Measurements from ENCODE around the gene PTPRQ.
"Not testable (repeated sequence)": the region's sequence is repeated elsewhere in the genome, so short reads cannot be mapped to it uniquely, and the experiment has no call there.

DNA sequence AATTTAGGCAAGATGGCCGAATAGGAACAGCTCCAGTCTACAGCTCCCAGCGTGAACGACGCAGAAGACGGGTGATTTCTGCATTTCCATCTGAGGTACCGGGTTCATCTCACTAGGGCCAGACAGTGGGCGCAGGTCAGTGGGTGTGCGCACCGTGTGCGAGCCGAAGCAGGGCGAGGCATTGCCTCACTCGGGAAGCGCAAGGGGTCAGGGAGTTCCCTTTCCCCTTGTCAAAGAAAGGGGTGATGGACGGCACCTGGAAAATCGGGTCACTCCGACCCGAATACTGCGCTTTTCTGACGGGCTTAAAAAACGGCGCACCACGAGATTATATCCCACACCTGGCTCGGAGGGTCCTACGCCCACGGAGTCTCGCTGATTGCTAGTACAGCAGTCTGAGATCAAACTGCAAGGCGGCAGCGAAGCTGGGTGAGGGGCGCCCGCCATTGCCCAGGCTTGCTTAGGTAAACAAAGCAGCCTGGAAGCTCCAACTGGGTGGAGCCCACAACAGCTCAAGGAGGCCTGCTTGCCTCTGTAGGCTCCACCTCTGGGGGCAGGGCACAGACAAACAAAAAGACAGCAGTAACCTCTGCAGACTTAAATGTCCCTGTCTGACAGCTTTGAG, 33.6 kb downstream of the PTPRQ start:
- TF ChIP-seq, protein P1, sequence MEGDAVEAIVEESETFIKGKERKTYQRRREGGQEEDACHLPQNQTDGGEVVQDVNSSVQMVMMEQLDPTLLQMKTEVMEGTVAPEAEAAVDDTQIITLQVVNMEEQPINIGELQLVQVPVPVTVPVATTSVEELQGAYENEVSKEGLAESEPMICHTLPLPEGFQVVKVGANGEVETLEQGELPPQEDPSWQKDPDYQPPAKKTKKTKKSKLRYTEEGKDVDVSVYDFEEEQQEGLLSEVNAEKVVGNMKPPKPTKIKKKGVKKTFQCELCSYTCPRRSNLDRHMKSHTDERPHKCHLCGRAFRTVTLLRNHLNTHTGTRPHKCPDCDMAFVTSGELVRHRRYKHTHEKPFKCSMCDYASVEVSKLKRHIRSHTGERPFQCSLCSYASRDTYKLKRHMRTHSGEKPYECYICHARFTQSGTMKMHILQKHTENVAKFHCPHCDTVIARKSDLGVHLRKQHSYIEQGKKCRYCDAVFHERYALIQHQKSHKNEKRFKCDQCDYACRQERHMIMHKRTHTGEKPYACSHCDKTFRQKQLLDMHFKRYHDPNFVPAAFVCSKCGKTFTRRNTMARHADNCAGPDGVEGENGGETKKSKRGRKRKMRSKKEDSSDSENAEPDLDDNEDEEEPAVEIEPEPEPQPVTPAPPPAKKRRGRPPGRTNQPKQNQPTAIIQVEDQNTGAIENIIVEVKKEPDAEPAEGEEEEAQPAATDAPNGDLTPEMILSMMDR (IDR thresholded peaks at IDR 0.05; ENCODE audit: borderline replicate concordance, extremely low read depth, low read length, poor library complexity, severe bottlenecking) = not testable (repeated sequence)
- TF ChIP-seq EZH2 (IDR thresholded peaks at IDR 0.05; ENCODE audit: borderline replicate concordance, low read depth, low read length, severe bottlenecking) = not testable (repeated sequence)

Measured in DND-41 (cell line).